ENCODE data around the gene GTF3C2.
"Not testable (repeated sequence)": the region's sequence is repeated elsewhere in the genome, so short reads cannot be mapped to it uniquely, and the experiment has no call there.

The GTF3C2 gene

DNA sequence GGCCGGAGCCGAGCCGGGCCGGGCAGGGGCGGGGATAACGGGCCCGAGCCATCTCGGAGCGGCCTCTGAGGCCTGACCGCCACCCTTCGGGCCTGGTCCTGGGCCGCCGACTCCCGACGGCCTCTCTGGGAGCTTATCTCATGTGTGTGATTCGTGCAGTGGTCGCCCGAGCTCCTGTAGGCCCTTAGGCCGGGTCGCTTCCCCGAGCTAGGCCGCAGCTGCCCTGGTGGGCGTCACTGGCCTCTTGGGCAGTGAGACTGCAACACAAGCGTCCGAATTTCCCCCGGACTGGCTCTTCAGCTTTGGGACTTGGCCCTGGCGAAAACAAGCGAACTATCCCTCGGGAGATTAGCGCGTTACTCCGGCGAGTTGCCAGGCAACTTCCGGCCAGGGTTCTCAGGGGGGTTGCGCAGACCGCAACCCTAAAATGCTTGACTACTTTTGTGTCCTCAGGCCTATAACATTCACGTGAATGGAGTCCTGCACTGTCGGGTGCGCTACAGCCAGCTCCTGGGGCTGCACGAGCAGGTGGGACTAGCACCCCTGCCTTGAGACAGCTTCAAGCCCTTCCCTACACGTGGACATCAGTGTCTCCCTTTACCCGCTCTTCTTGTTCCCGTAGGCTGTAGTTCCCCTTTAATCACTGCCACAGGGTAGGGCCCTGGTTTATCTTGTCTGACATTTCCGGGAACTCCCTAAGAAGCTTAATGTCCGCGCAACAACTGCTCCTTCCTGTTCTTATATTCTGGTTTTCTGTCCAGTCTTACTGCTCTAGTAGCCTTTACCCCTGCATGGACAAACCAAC, 14.5 kb upstream of the GTF3C2 start:
- peak; percentile 15 for DNase-seq

DNA sequence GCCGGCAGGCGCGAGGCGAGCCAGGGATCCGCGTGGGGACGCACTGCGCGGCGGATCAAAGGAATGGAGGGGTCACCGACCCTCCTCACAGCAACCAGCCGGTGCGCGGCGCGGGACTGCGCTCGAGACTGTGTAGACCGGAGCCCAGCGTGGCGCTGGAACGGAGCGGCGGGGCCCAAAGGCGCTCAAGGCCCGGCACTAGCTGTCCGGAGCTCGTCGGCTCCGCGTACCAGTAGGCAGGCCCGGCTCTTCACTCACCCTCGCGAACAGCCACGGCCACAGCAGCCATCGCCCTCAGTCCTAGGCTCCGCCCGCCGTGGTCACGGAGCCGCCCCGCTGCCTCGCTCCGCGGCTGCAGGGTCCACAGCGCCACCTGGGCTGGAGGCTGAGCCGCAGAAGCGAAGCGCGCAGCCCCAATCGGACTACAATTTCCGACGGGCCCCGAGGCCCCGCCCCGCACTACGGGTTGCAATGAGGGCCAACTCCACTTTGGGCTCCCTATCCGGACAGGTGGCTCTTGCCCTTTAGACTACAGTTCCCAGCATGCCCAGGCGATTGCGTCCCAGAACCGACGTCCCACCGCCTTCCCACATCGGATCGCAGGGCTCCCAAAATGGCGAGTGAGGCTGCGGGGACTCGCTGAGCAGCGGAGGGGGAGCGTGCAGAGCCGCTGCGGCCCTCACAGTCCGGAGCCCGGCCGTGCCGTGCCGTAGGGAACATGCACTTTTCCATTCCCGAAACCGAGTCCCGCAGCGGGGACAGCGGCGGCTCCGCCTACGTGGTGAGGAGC, 13.7 kb upstream of the GTF3C2 start, which contains the start of the genes EIF2B4 and SNX17:
Gene EIF2B4, minus strand, starts transcription at position 313 of the 790 bp plus-strand sequence. Its CDS starts 24 bp downstream, at position 289.
Gene SNX17, plus strand, starts transcription at position 591 of the 790 bp plus-strand sequence. Its CDS starts 128 bp downstream, at position 719.
- DNase-seq, result peak; percentile 98

DNA sequence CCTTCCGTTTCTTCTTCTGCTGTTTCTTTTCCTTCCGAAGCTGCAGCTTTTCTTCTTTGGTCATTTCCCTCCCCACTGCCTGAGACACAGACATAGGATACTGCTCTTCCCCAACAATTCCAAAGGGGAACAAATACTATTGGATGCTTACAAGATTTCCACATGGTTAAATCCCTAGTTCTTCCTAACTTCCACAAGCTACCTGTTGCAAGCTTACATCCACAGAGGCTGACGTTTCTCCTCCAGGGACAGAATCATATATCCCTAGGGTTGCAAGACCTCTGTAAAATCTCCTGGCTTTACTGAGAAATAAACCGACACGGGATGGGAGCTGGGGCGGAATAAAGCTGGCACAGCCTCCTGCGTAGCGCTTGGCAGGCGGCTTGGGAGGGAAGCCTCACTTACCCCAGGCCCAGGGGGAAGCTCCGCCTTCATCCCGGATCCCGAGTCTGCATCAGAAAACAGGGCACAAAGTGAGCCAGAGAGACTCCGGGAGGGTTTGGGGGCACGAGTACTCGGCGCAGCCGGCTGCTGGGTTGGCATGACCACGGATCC, 13.0 kb upstream of the GTF3C2 start:
- DNase-seq, result no peak

DNA sequence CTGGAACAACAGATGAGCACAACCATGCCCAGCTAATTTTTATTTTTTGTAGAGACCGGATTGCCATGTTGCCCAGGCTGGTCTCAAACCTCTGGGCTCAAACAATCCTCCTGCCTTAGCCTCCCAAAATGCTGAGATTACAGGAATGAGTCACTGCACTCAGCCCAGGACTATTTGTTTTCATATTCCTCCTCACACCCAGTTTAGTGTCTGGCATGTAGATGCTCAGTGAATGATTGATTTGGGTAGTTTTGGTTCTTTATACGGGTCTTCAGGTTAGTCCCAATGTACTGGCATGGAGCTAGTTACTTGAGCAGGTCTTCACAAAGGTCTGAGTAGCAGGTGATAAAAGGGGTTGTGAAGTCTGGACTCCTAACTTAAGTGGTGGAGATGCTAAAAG, 7.4 kb upstream of the GTF3C2 start:
- no peak for DNase-seq

DNA sequence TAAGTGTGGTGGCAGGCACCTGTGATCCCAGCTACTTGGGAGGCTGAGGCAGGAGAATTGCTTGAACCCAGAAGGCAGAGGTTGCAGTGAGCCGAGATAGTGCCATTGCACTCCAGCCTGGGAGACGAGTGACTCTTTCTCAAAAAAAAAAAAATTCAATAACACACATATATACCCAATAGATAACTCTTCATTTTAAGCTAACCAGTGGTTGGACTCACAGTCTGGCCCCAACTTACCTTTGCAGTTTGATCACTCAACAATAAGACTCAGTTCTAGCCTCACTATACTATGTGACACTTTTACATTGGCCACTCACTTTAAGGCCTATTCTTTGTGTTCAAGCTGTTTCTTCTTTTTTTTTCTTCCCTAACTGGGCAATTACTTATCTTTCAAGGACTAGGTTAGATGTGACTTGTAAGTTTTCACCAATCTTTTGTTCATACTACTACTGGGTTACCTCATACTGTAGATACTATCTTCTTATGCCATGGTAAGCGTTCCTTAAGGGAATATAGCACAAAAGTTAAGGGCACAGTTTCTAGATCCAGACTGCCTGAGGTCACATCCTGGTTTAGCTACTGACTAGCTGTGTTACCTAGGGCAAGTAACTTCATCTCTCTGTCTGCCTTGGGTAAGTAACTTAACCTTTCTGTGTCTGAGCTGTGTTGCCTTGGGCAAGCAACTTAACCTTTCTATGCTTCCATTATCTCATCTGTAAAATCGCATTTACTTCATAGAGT, 6.3 kb upstream of the GTF3C2 start:
- no peak for DNase-seq

DNA sequence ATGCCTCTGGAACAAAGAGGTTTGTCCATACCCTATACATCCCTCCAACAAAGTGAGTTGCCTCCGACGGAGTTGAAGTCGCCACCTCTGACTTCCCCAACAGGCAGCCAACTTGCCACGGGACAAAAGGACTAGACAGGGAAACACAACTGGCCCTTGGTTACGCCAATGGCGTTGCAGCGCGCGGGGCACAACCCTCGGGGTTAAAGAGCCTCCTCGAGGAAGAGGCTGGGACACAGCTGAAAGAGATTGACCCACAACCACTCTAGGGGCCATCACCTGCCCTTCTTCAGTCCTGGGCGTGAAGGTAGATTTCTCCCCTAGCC, 545 bp downstream of the GTF3C2 start:
- no peak for DNase-seq

DNA sequence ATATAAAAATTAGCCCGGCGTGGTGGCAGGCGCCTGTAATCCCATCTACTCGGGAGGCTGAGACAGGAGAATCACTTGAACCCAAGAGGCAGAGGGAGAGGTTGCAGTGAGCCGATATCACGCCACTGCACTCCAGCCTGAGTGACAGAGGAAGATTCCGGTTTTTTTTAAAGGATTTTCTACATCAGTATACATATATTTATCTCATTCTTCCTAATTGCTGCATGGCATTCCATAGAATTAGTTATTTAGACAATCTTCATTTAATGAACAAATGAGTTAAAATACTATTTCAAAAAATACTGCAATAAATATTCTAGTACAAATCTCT, 2.0 kb downstream of the GTF3C2 start:
- no peak for DNase-seq

DNA sequence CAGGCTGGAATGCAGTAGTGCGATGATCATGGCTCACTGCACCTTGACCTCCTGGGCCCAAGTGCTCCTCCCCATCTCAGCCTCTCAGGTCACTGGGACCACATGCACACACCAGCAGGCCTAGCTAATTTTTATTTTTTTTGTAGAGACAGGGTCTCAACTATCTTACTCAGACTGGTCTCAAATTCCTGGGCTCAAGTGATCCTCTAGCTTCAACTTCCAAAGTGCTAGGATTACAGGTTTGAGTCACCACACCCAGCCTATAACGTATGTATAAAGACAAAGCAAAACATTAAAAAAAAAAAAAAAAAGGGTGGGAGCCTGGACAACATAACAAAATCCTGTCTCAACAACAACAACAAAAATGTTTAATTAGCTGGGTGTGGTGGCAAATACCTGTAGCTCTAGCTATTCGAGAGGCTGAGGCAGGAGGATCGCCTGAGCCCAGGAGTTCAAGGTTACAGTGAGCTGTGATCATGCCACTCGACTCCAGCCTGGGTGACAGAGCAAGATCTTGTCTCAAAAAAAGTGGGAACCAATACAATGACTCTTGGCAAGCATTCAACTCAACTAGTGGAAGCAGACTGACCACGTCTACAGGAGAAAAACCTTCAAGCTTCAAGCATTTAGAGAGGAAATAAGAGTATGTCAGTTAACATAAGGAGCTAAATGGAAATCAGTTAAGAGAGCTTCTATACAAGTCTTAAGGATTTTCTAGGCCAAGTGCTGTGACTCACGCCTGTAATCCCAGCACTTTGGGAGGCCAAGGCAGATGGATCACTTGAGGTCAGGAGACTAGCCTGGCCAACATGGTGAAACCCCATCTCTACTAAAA, 2.6 kb downstream of the GTF3C2 start:
- DNase-seq, result no peak

DNA sequence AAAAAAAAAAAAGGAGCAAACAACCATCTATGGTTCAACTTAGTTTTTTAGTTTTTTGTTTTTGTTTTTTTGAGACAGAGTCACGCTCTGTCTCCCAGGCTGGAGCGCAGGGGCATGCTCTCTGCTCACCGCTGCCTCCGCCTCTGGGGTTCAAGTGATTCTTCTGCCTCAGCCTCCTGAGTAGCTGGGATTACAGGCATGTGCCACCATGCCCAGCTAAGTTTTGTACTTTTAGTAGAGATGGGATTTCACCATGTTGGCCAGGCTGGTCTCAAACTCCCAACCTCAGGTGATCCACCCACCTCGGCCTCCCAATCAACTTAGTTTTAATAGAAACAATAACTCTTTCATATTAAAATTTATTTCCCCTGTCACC, 3.2 kb downstream of the GTF3C2 start:
- DNase-seq, result not testable (repeated sequence)

DNA sequence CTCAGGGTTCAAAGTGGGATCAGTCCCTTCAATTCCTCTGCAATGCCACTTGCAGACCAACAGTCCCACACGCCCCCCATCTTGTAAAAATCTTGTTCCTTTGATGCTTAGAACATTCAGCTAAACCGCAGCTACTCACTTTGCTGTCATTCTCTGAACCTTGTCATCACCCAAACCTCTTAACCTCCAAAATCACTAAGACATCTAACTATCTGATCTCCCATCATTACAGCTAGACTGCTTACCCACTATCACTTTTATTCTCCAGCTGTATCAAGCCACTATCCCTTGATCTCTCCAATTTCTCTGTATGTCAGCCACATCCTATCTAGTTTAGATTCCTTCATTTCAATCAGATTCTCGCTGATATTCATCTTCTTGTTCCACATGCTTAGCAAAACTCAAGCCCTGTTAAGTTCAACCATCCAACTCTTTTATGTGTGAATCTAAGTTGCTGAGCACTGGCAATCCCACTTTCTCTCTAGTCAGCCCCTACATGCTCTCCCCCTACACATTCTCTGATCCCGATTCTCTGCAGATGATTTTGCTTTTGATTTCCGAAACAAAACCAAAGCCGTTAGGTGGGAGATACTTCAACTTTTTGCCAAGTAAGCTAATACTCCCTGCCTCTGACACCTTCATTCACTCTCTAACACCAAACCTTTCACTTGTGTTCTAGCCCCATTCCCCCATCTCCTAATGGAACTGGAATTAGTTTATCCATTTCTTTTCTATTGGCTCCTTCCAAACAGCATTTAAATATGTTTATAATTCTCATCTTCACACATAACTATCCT, 4.6 kb downstream of the GTF3C2 start:
- no peak for DNase-seq

DNA sequence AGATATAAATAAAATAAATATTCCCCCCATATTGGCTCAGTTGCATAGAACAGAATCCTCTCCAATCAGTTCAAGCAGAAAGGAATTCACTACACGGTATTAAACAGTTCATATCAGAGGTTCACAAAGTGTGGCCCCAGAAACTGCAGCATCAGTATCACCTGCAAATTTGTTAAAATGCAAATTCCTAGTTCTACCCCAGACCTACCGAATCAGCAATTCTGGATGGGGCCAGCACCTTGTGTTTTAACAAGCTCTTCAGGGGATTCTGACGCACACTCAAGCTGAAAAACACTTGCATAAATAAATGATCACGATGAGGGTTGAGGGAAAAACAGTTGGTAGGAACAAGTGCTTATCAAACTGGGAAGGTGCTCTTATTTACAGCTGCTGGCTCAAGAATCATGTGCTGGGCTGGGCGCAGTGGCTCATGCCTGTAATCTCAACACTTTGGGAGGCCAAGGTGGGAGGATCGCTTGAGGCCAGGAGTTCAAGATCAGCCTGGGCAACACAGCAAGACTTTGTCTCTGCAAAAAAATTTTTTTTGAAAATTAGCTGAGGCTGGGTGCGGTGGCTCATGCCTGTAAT, 6.4 kb downstream of the GTF3C2 start:
- DNase-seq, result no peak

DNA sequence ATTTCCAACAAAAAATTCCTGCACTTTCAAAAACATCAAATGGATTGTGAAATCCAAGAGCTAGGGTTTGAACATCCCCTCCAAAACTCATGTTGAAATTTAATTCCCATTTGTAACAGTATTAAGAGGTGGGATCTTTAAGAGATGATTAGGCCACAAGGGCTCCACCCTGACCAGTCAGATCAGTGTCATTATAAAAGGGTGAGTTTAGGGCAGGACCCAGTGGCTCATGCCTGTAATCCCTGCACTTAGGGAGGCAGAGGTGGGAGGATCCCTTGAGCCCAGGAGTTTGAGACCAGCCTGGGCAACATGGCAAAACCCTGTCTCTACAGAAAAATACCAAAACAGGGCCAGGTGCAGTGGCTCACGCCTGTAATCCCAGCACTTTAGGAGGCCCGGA, 8.9 kb downstream of the GTF3C2 start:
- no peak for DNase-seq

DNA sequence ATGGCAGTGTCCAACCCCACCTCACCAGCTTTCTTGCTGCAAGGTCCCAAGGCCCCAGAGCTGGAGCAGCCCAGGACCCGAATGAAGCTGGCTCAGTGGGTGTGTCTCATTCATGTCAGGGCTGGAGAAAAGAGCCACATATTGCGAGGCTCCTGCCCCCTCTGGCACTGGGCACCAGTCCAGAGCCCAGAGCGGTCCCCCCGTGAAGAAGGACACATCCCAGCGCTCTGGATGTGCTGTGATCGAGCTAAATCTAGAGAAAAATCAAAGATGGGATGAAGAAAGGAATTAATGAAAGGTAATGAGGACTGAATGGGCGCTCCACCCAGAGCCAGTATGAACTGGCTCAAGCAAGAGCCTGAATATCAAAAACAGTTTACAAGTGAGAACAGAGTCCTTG, 20.4 kb downstream of the GTF3C2 start:
- no peak for DNase-seq

DNA sequence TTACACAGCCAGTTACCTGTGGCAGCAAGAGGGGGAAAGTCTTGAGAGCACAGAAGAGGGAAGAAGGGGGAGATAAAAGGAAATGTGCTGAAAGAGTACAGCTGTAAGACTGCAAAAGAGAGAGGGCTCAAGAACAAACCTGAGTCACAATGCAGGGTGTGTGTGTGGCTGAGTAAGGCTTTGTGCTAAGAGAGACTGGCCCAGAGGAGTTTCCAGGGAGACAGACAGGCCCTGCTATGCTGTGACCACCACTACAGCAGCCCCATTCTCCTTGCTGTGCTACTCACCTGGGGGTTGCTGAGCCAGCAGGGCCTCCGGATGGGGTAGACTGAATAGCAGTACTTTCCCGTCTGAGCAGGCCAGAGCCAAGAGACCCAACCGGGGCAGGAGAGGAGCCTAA, 21.3 kb downstream of the GTF3C2 start:
- DNase-seq, result no peak

DNA sequence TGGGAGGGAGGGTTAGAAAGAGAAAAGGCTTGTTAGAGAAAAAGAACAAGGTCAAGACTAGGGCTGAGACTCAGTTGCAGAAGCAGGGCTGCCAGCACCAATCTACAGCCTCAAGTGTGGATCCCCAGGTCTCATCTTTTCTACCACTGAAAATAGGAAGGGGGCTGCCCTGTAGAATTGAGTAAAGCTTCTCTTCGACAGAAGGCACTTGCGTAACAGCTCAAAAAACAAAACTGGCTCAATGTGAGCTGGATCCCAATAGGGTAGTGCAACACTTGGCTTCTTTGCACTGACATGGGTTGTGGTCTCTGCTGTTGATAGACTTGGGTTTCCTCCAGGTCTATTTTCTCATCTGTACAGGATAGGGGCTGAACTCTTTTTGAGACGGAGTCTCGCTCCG, 31.8 kb downstream of the GTF3C2 start:
- no peak for DNase-seq

DNA sequence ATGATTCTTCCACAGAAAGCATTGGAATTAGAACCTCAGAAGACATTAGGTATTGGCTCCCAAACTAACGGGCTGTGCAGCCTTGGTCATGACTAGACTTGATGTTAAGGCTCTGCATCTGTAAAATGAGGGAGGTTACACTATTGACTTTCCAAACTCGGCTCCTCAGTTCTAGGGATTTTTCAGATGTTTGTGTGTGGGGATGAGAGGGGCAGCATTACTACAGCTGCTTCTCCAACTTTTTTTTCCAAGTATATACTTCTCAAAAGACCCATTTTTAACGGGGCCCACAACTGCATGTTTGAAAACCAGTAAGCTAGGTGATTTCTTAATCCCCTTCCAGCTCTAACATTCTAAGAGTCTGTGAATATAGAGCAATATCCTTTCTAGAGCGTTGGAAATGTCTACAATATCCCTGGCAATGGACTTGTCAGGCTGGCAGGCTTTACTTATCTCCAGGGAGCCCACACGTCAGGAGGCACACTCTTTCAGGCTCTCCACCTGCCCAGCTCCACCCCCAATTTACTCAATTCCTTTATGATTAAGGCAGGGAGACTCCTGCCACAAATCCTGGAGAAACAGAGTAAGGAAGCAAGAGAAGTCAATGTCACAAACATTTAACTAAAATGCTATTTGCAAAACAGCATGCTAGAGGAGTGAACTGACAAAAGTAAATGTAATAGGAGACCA, 32.8 kb downstream of the GTF3C2 start:
- DNase-seq, result no peak

DNA sequence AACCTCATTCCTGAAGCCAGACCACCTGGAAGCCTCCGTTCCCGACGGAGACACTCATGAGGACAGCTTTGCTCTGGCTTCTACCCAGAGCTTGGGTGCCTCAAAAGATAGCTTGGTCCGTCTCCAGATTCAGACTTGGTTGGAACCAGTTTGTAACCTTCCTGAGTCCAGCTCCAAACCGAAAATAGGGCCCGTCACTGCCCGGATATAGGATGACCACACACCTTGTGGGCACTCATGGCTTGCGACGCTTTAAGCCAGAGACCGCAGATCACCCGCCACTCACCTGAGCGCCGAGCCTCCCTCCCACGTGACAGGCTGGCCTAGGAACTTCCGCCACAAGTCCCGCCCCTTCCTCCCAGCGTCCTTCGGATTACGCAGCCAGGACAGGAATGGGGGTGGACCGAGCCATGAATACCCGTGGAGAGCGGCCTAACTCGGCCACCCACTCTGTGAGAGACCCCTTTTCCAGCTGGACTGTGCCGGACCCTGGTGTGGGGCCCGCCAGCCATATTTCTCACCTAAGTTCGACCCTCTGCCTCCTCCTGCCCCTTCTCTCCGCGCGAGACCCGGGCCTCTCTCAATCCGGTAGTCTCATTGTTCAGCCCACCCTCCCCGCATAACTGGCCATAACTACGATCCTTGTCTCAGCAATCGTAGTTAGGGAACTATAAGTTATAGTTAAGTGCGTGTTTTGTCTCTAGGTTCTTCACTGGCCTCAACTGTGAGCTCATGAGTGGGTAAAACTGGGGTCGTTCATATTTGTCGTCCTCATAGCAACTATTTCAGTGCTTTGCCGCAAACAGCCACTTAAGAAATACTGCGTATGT, 33.6 kb downstream of the GTF3C2 start, which contains the start of gene MPV17:
Gene MPV17, minus strand, starts transcription at position 332 of the 830 bp plus-strand sequence. CDS start 580 bp downstream, outside the sequence.
- DNase-seq, result peak; percentile 77

DNA sequence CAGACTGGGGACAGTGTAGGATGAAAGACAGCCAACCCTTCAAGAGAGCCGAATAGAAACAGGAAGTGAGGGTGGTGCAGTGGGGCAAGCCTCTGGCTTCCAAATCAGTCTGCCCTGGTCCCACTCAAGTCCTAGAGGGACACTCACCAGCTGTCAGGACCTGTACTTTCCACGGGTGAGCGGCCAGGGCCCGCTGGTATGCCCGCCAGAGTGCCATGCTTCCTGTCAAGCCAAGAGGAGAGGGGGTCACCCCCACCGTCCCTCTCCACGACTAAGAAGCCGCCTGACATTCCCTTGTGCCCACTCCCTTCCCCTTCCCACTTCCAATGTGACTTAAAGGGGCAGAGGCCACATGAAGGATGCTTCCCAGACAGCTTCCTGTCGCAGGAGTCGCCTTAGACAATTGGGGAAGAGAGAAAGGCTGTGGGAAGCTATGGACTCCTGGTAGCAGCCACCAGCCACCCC, 34.2 kb downstream of the GTF3C2 start:
- DNase-seq, result no peak

DNA sequence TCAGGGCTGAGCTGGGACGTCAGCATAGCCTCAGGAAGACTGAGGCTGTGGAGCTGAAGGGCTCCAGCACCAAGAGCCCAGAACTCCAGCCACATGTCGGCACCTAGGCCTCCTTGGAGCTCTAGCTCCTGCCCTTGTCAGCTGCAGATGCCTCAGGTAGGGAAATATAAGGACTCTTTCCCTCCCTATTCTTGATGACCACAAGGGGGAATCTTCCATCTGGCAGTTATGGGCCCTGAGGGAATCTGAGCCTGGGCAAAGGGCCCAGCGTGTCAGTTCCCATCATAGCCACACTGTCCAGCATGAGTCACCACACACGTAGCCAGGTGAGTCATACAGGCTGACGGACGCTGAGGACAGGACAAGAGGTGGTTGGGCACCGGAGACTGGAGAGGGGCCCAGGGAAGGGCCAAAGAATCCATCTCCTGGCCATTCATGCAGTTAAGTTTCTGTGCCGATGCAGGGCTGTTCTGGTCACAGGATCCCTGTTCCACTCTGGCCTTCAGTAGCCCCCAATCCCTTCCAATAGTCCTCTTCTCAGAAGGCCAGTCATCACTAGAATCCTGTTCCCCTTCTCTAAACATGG, 35.5 kb downstream of the GTF3C2 start:
- no peak for DNase-seq
